ENCODE data around the gene METTL6. TPM values are rescaled to one million over a fixed set of nuclear protein-coding genes. Genes with fewer than 3 reads are reported as not detected.

The METTL6 gene
- polyA plus RNA-seq, 1 of the 3 experiments (the other 2 are of a cell fraction): 22.7 TPM

GRCh38 chr3:15452961-15453360 is 25.6 kb upstream of the METTL6 start:
- Histone ChIP-seq H3F3A (replicated peaks; ENCODE audit: insufficient read depth) (no peaks in the 10 kb centered on the region), H3K4me3 (ENCODE audit: low read depth in 2 of 2, low read length in 1 of 2) (no peak overlapping the region), H3K36me3 (replicated peaks in 1 of 2; ENCODE audit: control insufficient read depth in 1 of 2, insufficient read depth in 2 of 2, low read length in 1 of 2) (peaks cover 0 to 2% of the 10 kb centered on the region in 2 experiments), H3K79me2 (ENCODE audit: insufficient read depth) (no peaks in the 10 kb centered on the region), H3K27ac (ENCODE audit: low read depth in 2 of 2, low read length in 1 of 2) (no peak overlapping the region), H3K9me2 (no peaks in the 10 kb centered on the region), H4K20me1 (ENCODE audit: insufficient read depth) (no peaks in the 10 kb centered on the region), H3K27me3 (ENCODE audit: insufficient read depth) (no peaks in the 10 kb centered on the region), H3K9me3 (no peaks in the 10 kb centered on the region), H3K9ac (no peak overlapping the region), H3K4me2 (no peak overlapping the region), H2AFZ (ENCODE audit: low read depth) (no peak overlapping the region), H3K4me1 (ENCODE audit: control insufficient read depth in 1 of 2, insufficient read depth in 2 of 2, low read depth in 1 of 2, low read length in 1 of 2) (no peaks in the 10 kb centered on the region; a peak in 1 of 4 replicates)
- WGBS (ENCODE audit: low lambda C conversion rate): 60% methylated on average over 5 of the region's 5 CpGs
- TF ChIP-seq MEF2A (IDR thresholded peaks at IDR 0.05; ENCODE audit: borderline replicate concordance, low read depth) (no peak), IRF3 (IDR thresholded peaks at IDR 0.05; ENCODE audit: low read depth, low read length) (no peak), TCF12 (IDR thresholded peaks at IDR 0.05) (no peak), NRF1 (IDR thresholded peaks at IDR 0.05; ENCODE audit: low read depth, low read length) (no peak), ZBTB33 (IDR thresholded peaks at IDR 0.05; ENCODE audit: borderline replicate concordance, low read depth) (no peak), FOSL2 (IDR thresholded peaks at IDR 0.05; ENCODE audit: borderline replicate concordance, low read depth) (no peak), SIN3A (IDR thresholded peaks at IDR 0.05; ENCODE audit: borderline replicate concordance, low read depth, low read length) (no peak), USF1 (IDR thresholded peaks at IDR 0.05; ENCODE audit: borderline replicate concordance, low read depth) (no peak), RAD21 (IDR thresholded peaks at IDR 0.05; ENCODE audit: low read length) (no peak), FOXM1 (IDR thresholded peaks at IDR 0.05; ENCODE audit: low read depth) (no peak), REST (IDR thresholded peaks at IDR 0.05; ENCODE audit: low read depth, low read length) (no peak), NFIC (IDR thresholded peaks at IDR 0.05; ENCODE audit: borderline replicate concordance) (no peak), FOXJ3 (CRISPR knock-in tag; IDR thresholded peaks at IDR 0.05) (no peak), CHD2 (IDR thresholded peaks at IDR 0.05; ENCODE audit: low read length, partially characterized antibody) (no peak), RFX5 (IDR thresholded peaks at IDR 0.05; ENCODE audit: low read length) (no peak), USF2 (IDR thresholded peaks at IDR 0.05; ENCODE audit: borderline replicate concordance, low read depth, low read length) (no peak), RXRA (IDR thresholded peaks at IDR 0.05; ENCODE audit: borderline replicate concordance, low read depth) (no peak), SMC3 (IDR thresholded peaks at IDR 0.05; ENCODE audit: low read depth, low read length) (no peak)
- CTCF ChIA-PET: interaction anchor here (0.9 kb wide), 1 partner anchor 19 kb away, joined by 4 read pairs; no protein-coding TSS in a partner anchor
- no peak for DNase-seq
- POLR2A ChIA-PET: no interaction called here

All from SK-N-SH (cell line).